GM12864 (cell line): ENCODE data around the gene FKBP8.

Experiments used
- DNase-seq: peaks from one replicate; pipeline ENCODE4 v3.0.0-alpha.2; 2011; ENCODE audit warnings: low read depth
- H3K4me3 ChIP-seq: 2 replicates; pipeline ENCODE4 v1.5.1; 2011; ENCODE audit warnings: mild to moderate bottlenecking, low read depth, low read length, control low read depth
- CTCF ChIP-seq: IDR thresholded peaks from 2 replicates; pipeline ENCODE4 v1.5.1; 2011; ENCODE audit warnings: low read depth, mild to moderate bottlenecking, moderate library complexity, low read length, control low read depth, inconsistent platforms; ENCODE audit errors: missing control alignments

FKBP8 gene

GRCh38 chr19:18571564-18572344, 28.4 kb upstream of the FKBP8 start, which contains the start of gene UBA52:
Gene UBA52, plus strand, starts transcription at chr19:18571857. Its CDS starts 1,444 bp downstream, at chr19:18573301.
- DNase-seq = peak; percentile 92

GRCh38 chr19:18568367-18568766, 25.0 kb upstream of the FKBP8 start:
- no peak for DNase-seq
- H3K4me3 ChIP-seq = no peak overlapping the region
- no peak for TF ChIP-seq CTCF

More at GRCh38 chr19:18571564-18572344, 28.4 kb upstream of the FKBP8 start, which contains the start of gene UBA52:
- TF ChIP-seq CTCF = no peak
- H3K4me3 ChIP-seq = peak within 1 kb of the TSS; percentile 99

GRCh38 chr19:18566953-18567352, 23.6 kb upstream of the FKBP8 start:
- no peak for DNase-seq
- no peak overlapping the region for H3K4me3 ChIP-seq
- no peak for TF ChIP-seq CTCF

GRCh38 chr19:18562086-18562485, 18.7 kb upstream of the FKBP8 start:
- no peak for TF ChIP-seq CTCF
- H3K4me3 ChIP-seq = no peak overlapping the region
- DNase-seq = no peak

GRCh38 chr19:18559685-18560084, 16.3 kb upstream of the FKBP8 start:
- TF ChIP-seq CTCF = no peak
- H3K4me3 ChIP-seq = no peak overlapping the region; the same call in 1 of the 2 replicates
- no peak for DNase-seq

- no peak for DNase-seq
- H3K4me3 ChIP-seq = peak overlapping the region; percentile 74
- TF ChIP-seq CTCF = no peak
Observed at GRCh38 chr19:18558604-18559003, 15.2 kb upstream of the FKBP8 start.

- no peak for DNase-seq
- no peak for TF ChIP-seq CTCF
- peak overlapping the region; percentile 74 for H3K4me3 ChIP-seq
Observed at GRCh38 chr19:18558202-18558555, 14.8 kb upstream of the FKBP8 start.
